ENCODE results near the gene FPGT. TPM values are rescaled to one million over a fixed set of nuclear protein-coding genes. Genes with fewer than 3 reads are reported as not detected.

FPGT gene
- polyA plus RNA-seq (6.4 and 7.6 TPM in 2 replicates), polyA minus RNA-seq (7.3 and 10.7 TPM in 2 replicates)

DNA sequence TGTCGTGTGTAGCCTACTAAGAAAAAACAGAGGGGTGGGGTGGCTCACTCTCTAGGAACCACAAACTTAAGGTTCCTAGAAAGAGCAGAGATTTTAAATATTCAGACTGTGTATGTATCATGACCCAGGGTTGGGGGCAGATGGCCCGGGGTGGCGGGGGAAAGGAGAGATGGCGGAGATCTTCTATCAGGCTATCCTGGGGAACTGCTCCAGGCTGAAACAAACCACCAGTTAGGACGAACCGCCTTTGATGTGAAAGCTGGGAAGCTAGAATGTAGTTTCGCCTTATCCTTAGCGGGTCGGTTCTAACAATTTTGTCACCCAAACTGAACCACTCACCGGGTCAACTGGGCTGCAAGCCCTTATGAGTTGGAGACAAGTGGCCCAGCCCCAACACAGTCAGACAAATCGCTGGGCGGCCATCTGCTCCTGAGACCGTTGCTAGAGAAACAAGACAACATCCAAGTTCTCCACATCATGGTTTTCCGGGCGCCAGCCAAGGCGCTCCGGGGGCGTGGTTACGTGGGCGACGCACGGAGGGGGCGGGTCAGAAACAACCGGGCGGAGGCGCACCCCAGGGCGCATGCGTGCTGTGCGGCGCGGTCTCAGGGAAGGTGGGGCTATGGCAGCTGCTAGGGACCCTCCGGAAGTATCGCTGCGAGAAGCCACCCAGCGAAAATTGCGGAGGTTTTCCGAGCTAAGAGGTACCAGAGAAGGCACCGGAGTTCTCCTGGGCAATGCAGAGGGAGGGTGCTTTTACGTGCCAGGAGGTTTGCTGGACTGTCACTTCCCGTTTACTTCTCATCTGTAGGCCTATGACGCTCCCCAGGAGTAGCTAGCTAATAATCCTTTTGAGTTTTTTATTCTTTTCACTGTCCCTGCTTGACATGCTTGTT lies at the start of gene FPGT, which contains the start of gene LRRIQ3:
TSS of gene FPGT (plus strand) at position 586 of the 896 bp plus-strand sequence. CDS start at position 623, 37 bp downstream.
TSS of gene LRRIQ3 (minus strand) at position 520 of the 896 bp plus-strand sequence. CDS start 14,492 bp downstream, outside the sequence.
- peak within 1 kb of the TSS; percentile 35 for H2AFZ ChIP-seq (ENCODE audit: low read depth, low read length)
- no peaks in the 10 kb centered on the region for H3K79me2 ChIP-seq (replicated peaks; ENCODE audit: insufficient read depth, low read length)
- no peaks in the 10 kb centered on the region for H3K36me3 ChIP-seq (ENCODE audit: insufficient read depth, low read length)
- H3K27ac ChIP-seq (ENCODE audit: low read length), result no peak within 1 kb of the TSS
- no peaks in the 10 kb centered on the region for H3K9me3 ChIP-seq (ENCODE audit: low read length)
- peak within 1 kb of the TSS; percentile 54 for H3K9ac ChIP-seq (ENCODE audit: low read length)
- no peaks in the 10 kb centered on the region for H3F3A ChIP-seq (ENCODE audit: insufficient read depth, low read length, poor library complexity, severe bottlenecking)
- no peaks in the 10 kb centered on the region for H4K20me1 ChIP-seq (ENCODE audit: insufficient read depth)
- H3K4me3 ChIP-seq (ENCODE audit: low read length), result peak within 1 kb of the TSS; percentile 67
- TF ChIP-seq, protein P1, sequence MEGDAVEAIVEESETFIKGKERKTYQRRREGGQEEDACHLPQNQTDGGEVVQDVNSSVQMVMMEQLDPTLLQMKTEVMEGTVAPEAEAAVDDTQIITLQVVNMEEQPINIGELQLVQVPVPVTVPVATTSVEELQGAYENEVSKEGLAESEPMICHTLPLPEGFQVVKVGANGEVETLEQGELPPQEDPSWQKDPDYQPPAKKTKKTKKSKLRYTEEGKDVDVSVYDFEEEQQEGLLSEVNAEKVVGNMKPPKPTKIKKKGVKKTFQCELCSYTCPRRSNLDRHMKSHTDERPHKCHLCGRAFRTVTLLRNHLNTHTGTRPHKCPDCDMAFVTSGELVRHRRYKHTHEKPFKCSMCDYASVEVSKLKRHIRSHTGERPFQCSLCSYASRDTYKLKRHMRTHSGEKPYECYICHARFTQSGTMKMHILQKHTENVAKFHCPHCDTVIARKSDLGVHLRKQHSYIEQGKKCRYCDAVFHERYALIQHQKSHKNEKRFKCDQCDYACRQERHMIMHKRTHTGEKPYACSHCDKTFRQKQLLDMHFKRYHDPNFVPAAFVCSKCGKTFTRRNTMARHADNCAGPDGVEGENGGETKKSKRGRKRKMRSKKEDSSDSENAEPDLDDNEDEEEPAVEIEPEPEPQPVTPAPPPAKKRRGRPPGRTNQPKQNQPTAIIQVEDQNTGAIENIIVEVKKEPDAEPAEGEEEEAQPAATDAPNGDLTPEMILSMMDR (IDR thresholded peaks at IDR 0.05; ENCODE audit: poor library complexity, severe bottlenecking), result no peak
- TF ChIP-seq RAD21 (conservative IDR thresholded peaks at IDR 0.05) (peak; percentile 50), EP300 (conservative IDR thresholded peaks at IDR 0.05; ENCODE audit: poor library complexity, severe bottlenecking) (no peak), MXI1 (conservative IDR thresholded peaks at IDR 0.05; ENCODE audit: poor library complexity, severe bottlenecking) (no peak), SMC3 (conservative IDR thresholded peaks at IDR 0.05; ENCODE audit: poor library complexity) (peak; percentile 34)
- H3K4me2 ChIP-seq (ENCODE audit: low read length), result peak within 1 kb of the TSS; percentile 31
- no peaks in the 10 kb centered on the region for H3K9me2 ChIP-seq (ENCODE audit: insufficient read depth, low read length)
- no peaks in the 10 kb centered on the region for H3K27me3 ChIP-seq (ENCODE audit: insufficient read depth, low read depth, low read length)

DNA sequence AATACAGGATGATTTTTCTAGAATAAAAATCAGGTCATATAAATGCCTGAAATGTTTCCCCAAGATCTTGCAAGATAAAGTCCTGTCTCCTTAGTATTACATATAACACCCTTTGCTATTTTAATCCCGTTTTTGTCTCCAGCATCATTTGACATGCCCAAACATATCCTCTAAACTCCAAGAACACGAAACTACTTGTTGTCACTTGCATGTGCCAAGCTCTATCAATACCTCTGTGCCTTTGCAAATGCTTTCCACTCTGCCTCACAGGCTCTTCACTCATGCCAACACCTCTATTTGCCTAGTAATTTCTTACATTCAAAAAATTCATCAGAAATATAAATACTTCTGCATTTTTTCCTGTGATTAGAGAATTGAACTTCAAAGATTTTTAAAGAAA lies 38.0 kb upstream of the FPGT start:
- Histone ChIP-seq H3K4me2 (ENCODE audit: low read length) (no peak overlapping the region), H4K20me1 (ENCODE audit: insufficient read depth) (no peaks in the 10 kb centered on the region), H3K79me2 (replicated peaks; ENCODE audit: insufficient read depth, low read length) (no peaks in the 10 kb centered on the region), H3K9me3 (ENCODE audit: low read length) (no peaks in the 10 kb centered on the region), H3F3A (ENCODE audit: insufficient read depth, low read length, poor library complexity, severe bottlenecking) (no peaks in the 10 kb centered on the region), H3K4me3 (ENCODE audit: low read length) (no peak overlapping the region), H3K9me2 (ENCODE audit: insufficient read depth, low read length) (no peaks in the 10 kb centered on the region), H2AFZ (ENCODE audit: low read depth, low read length) (no peak overlapping the region), H3K36me3 (ENCODE audit: insufficient read depth, low read length) (no peaks in the 10 kb centered on the region), H3K27me3 (ENCODE audit: insufficient read depth, low read depth, low read length) (no peaks in the 10 kb centered on the region), H3K27ac (ENCODE audit: low read length) (no peak overlapping the region), H3K9ac (ENCODE audit: low read length) (no peak overlapping the region)
- TF ChIP-seq EP300 (conservative IDR thresholded peaks at IDR 0.05; ENCODE audit: poor library complexity, severe bottlenecking) (no peak), EZH2 (IDR thresholded peaks at IDR 0.05; ENCODE audit: borderline replicate concordance, insufficient read depth, low read length, poor library complexity, severe bottlenecking) (no peak), TAF1 (IDR thresholded peaks at IDR 0.05; ENCODE audit: low read depth) (no peak), MXI1 (conservative IDR thresholded peaks at IDR 0.05; ENCODE audit: poor library complexity, severe bottlenecking) (no peak), SMC3 (conservative IDR thresholded peaks at IDR 0.05; ENCODE audit: poor library complexity) (no peak), RAD21 (conservative IDR thresholded peaks at IDR 0.05) (no peak), POLR2AphosphoS5 (IDR thresholded peaks at IDR 0.05) (no peak)
- TF ChIP-seq, protein P1 (IDR thresholded peaks at IDR 0.05; ENCODE audit: poor library complexity, severe bottlenecking), result no peak
- TF ChIP-seq, protein P2, sequence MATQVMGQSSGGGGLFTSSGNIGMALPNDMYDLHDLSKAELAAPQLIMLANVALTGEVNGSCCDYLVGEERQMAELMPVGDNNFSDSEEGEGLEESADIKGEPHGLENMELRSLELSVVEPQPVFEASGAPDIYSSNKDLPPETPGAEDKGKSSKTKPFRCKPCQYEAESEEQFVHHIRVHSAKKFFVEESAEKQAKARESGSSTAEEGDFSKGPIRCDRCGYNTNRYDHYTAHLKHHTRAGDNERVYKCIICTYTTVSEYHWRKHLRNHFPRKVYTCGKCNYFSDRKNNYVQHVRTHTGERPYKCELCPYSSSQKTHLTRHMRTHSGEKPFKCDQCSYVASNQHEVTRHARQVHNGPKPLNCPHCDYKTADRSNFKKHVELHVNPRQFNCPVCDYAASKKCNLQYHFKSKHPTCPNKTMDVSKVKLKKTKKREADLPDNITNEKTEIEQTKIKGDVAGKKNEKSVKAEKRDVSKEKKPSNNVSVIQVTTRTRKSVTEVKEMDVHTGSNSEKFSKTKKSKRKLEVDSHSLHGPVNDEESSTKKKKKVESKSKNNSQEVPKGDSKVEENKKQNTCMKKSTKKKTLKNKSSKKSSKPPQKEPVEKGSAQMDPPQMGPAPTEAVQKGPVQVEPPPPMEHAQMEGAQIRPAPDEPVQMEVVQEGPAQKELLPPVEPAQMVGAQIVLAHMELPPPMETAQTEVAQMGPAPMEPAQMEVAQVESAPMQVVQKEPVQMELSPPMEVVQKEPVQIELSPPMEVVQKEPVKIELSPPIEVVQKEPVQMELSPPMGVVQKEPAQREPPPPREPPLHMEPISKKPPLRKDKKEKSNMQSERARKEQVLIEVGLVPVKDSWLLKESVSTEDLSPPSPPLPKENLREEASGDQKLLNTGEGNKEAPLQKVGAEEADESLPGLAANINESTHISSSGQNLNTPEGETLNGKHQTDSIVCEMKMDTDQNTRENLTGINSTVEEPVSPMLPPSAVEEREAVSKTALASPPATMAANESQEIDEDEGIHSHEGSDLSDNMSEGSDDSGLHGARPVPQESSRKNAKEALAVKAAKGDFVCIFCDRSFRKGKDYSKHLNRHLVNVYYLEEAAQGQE (IDR thresholded peaks at IDR 0.05; ENCODE audit: borderline replicate concordance), result no peak
